ENCODE data around the gene TIPARP. TPM values are rescaled to one million over a fixed set of nuclear protein-coding genes. Genes with fewer than 3 reads are reported as not detected.

Gene TIPARP
- total RNA-seq, 1 donor from 2014 or later: 25.7 TPM

DNA sequence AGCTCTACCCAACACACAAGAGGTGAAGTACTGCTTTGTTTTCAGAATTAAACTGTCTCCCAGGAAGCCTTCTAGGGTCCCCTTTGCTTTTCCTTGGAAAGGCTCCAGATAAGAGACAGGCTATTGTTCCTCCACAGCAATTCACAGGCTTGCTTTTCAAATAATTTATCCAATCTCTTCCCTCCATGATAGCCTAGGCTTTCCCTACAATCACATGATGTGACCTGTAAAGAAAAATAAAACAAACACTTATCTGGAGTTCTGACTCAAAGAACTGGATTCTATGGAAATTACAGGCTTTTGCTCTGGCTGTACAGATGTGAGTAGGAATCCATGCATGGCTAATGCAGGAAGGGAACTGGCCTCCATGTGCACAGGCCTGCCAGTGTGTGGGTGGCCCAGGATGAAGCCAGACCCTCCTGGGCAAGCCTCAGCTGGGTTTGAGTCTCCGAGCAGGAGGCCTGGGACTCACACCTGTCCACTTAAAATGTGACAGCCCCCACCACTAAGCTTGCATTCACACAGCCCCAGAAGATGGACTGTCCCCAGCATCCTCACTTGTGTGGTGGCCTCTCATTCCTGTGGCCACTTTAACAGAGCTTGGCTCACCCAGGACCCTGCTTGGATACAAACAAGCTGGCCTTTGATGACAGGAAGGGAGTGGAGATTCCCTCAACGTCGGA, 75.9 kb downstream of the TIPARP start:
- no peak for DNase-seq (ENCODE audit: low spot score)
- intact Hi-C loops (cut with DNase I): no loop called here
- ATAC-seq: peak; percentile 35

DNA sequence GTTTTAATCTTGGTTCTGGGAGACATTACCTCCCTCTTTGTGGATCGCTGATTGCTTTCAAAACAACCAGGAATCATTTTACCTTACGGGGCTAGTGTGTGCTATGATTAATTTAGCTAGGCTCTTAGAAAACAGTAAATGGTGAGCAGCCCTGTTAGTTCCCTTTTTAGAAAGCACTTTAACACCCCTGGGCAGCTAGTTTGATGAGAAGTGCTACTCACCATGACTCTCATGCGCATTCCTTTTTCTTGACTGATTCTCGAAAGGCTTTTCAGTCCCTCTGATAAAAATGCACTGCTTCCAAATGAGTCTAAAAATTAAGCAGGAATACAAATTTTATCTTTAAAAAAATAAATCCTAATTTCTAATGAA, 76.5 kb downstream of the TIPARP start:
- no peak for DNase-seq (ENCODE audit: low spot score)
- intact Hi-C loops (cut with DNase I): no loop called here

GRCh38 chr3:156751461-156752025, 77.2 kb downstream of the TIPARP start:
- peak; percentile 83 for ATAC-seq
- intact Hi-C loops (cut with DNase I): no loop called here
- peak; percentile 68 for DNase-seq (ENCODE audit: low spot score)

More for the DNA sequence above, 76.5 kb downstream of the TIPARP start:
- ATAC-seq: peak; percentile 5

Other genes starting within 250 kb of the TIPARP start
- 125 TPM for gene SSR3, start 119.5 kb upstream of the TIPARP start, total RNA-seq
- 1.9 TPM for gene LEKR1, start 151.8 kb downstream of the TIPARP start, total RNA-seq